H9 (cell line): ENCODE results near the gene SMAD3. TPM values are rescaled to one million over a fixed set of nuclear protein-coding genes. Genes with fewer than 3 reads are reported as not detected.

Source experiments
- DNase-seq: peaks from one replicate; pipeline ENCODE4 v3.0.0-alpha.2; 2017
- H2AFZ ChIP-seq: one replicate; pipeline ENCODE4 v1.6.1; 2013; ENCODE audit warnings: mild to moderate bottlenecking, low read length, control low read depth, moderate library complexity
- H2AK5ac ChIP-seq: 2 replicates; pipeline ENCODE4 v1.6.1; 2013; ENCODE audit warnings: low read length, control low read depth, mixed read lengths; ENCODE audit not compliant: insufficient read length
- H2BK120ac ChIP-seq: one replicate; pipeline ENCODE4 v1.6.1; 2013; ENCODE audit warnings: low read depth, mild to moderate bottlenecking, low read length, control low read depth, inconsistent platforms; ENCODE audit not compliant: poor library complexity, severe bottlenecking
- H2BK12ac ChIP-seq: 2 replicates; pipeline ENCODE4 v1.6.1; 2013; ENCODE audit warnings: low read length, control low read depth, mixed read lengths, low read depth; ENCODE audit not compliant: insufficient read length
- H2BK15ac ChIP-seq: 2 replicates; pipeline ENCODE4 v1.6.1; 2013; ENCODE audit warnings: low read depth, low read length, control low read depth
- H2BK20ac ChIP-seq: one replicate; pipeline ENCODE4 v1.6.1; 2013; ENCODE audit warnings: low read depth, mild to moderate bottlenecking, low read length, control low read depth, inconsistent platforms; ENCODE audit not compliant: poor library complexity, severe bottlenecking
- H2BK5ac ChIP-seq: 2 replicates; pipeline ENCODE4 v1.6.1; 2013; ENCODE audit warnings: low read length, control low read depth, mixed read lengths; ENCODE audit not compliant: insufficient read length
- H3K14ac ChIP-seq: 2 replicates; pipeline ENCODE4 v1.6.1; 2013; ENCODE audit warnings: low read length, control low read depth; ENCODE audit not compliant: insufficient read depth
- H3K18ac ChIP-seq: 2 replicates; pipeline ENCODE4 v1.6.1; 2013; ENCODE audit warnings: low read depth, mild to moderate bottlenecking, mixed read lengths, low read length, control low read depth; ENCODE audit not compliant: insufficient read length
- H3K23ac ChIP-seq: 2 replicates; pipeline ENCODE4 v1.6.1; 2013; ENCODE audit warnings: low read length, control low read depth, mixed read lengths, low read depth; ENCODE audit not compliant: insufficient read length
- H3K23me2 ChIP-seq: 2 replicates; pipeline ENCODE4 v1.6.1; 2013; ENCODE audit warnings: low read depth, mild to moderate bottlenecking, mixed read lengths, low read length, control low read depth; ENCODE audit not compliant: insufficient read length, poor library complexity, severe bottlenecking
- H3K27ac ChIP-seq: 2 replicates; pipeline ENCODE4 v1.5.1; 2013; ENCODE audit warnings: low read length, control low read depth, mixed read lengths, low read depth; ENCODE audit not compliant: insufficient read length
- H3K27me3 ChIP-seq: 2 replicates; pipeline ENCODE4 v1.6.1; 2013; ENCODE audit warnings: low read length, control low read depth, inconsistent platforms; ENCODE audit not compliant: insufficient read depth
- H3K4ac ChIP-seq: 2 replicates; pipeline ENCODE4 v1.6.1; 2013; ENCODE audit warnings: low read depth, mild to moderate bottlenecking, control low read depth, inconsistent platforms, low read length, moderate library complexity
- H3K4me1 ChIP-seq: 2 replicates; pipeline ENCODE4 v1.6.1; 2013; ENCODE audit warnings: low read length, control low read depth, inconsistent platforms; ENCODE audit not compliant: insufficient read depth
- H3K4me2 ChIP-seq: 2 replicates; pipeline ENCODE4 v1.6.1; 2013; ENCODE audit warnings: low read length, control low read depth, mixed read lengths; ENCODE audit not compliant: insufficient read length, insufficient read depth
- H3K56ac ChIP-seq: 2 replicates; pipeline ENCODE4 v1.6.1; 2013; ENCODE audit warnings: low read depth, mild to moderate bottlenecking, mixed read lengths, low read length, control low read depth; ENCODE audit not compliant: insufficient read length
- H3K79me1 ChIP-seq: 2 replicates; pipeline ENCODE4 v1.6.1; 2013; ENCODE audit warnings: low read depth, mild to moderate bottlenecking, moderate library complexity, low read length, control low read depth, inconsistent platforms; ENCODE audit not compliant: insufficient read depth, poor library complexity, severe bottlenecking
- H3K79me2 ChIP-seq: 2 replicates; pipeline ENCODE4 v1.6.1; 2013; ENCODE audit warnings: low read length, control low read depth, inconsistent platforms; ENCODE audit not compliant: insufficient read depth
- H3K9ac ChIP-seq: 2 replicates; pipeline ENCODE4 v1.6.1; 2013; ENCODE audit warnings: low read length, control low read depth, mixed read lengths; ENCODE audit not compliant: insufficient read length; ENCODE audit errors: extremely low read depth
- H3K9me3 ChIP-seq: one replicate; pipeline ENCODE4 v1.6.1; 2013; ENCODE audit warnings: low read depth, low read length, inconsistent platforms; ENCODE audit not compliant: control insufficient read depth
- H3T11ph ChIP-seq: one replicate; pipeline ENCODE4 v1.6.1; 2013; ENCODE audit warnings: mild to moderate bottlenecking, low read length, control low read depth, inconsistent platforms
- H4K20me1 ChIP-seq: one replicate; pipeline ENCODE4 v1.6.1; 2013; ENCODE audit not compliant: control insufficient read depth, insufficient read length, insufficient read depth
- H4K5ac ChIP-seq: 2 replicates; pipeline ENCODE4 v1.6.1; 2013; ENCODE audit warnings: low read depth, mild to moderate bottlenecking, mixed read lengths, low read length, control low read depth; ENCODE audit not compliant: insufficient read length
- H4K8ac ChIP-seq: replicated peaks from 2 replicates; pipeline ENCODE4 v1.6.1; 2013; ENCODE audit warnings: low read length, control low read depth, mixed read lengths, low read depth; ENCODE audit not compliant: insufficient read length
- H4K91ac ChIP-seq: 2 replicates; pipeline ENCODE4 v1.6.1; 2013; ENCODE audit warnings: low read depth, mild to moderate bottlenecking, moderate library complexity, mixed read lengths, low read length, control low read depth; ENCODE audit not compliant: insufficient read length
- H3K27ac Mint-ChIP-seq, 3 experiments: 2 replicates in 2 of 3; 3 replicates in 1 of 3; pipeline ENCODE4 v1.8.0; 2020 to 2021; ENCODE audit warnings: mixed read lengths in 3 of 3, mild to moderate bottlenecking in 1 of 3, moderate library complexity in 1 of 3
- H3K27me3 Mint-ChIP-seq: 2 replicates; pipeline ENCODE4 v1.8.0; 2021; ENCODE audit warnings: low read depth, mild to moderate bottlenecking, moderate library complexity, mixed read lengths
- H3K36me3 Mint-ChIP-seq, 3 experiments: 2 replicates in 2 of 3; 3 replicates in 1 of 3; pipeline ENCODE4 v1.8.0; 2020 to 2021; ENCODE audit warnings: low read depth in 3 of 3, mixed read lengths in 3 of 3; ENCODE audit not compliant: insufficient read depth in 1 of 3
- H3K4me1 Mint-ChIP-seq, 2 experiments: 2 replicates each; pipeline ENCODE4 v1.8.0; 2020; ENCODE audit warnings: mixed read lengths in 2 of 2
- H3K4me3 Mint-ChIP-seq, 2 experiments: 2 replicates in 1 of 2; 3 replicates in 1 of 2; pipeline ENCODE4 v1.8.0; 2020 to 2021; ENCODE audit warnings: mild to moderate bottlenecking in 2 of 2, mixed read lengths in 2 of 2, moderate library complexity in 1 of 2
- H3K9me3 Mint-ChIP-seq, 2 experiments: 2 replicates in 1 of 2; 3 replicates in 1 of 2; pipeline ENCODE4 v1.8.0; 2020; ENCODE audit warnings: mild to moderate bottlenecking in 2 of 2, mixed read lengths in 2 of 2, moderate library complexity in 1 of 2
- CTCF ChIP-seq: fragments of 200-600 bp; sonication (generic); conservative IDR thresholded peaks from 3 replicates; pipeline ENCODE4 v1.8.0; 2021; ENCODE audit warnings: antibody characterized with exemption, mild to moderate bottlenecking
- WGBS: extraction: QIAGEN DNeasy Blood & Tissue Kit; methylation state at CpG from one replicate; pipeline ENCODE4 v1.1.7; 2013; ENCODE audit warnings: missing lambda C conversion rate, low lambda C conversion rate, mixed read lengths; ENCODE audit not compliant: insufficient read length; ENCODE audit errors: extremely low coverage; 5-methylcytosine and 5-hydroxymethylcytosine counted together
- total RNA-seq: library from RNA; stranded (reverse); gene quantifications from 2 replicates; pipeline ENCODE4 v1.2.1, GENCODE V29; 2021

The SMAD3 gene
- total RNA-seq, 1 experiment from 2014 or later = 26.7 TPM

DNA sequence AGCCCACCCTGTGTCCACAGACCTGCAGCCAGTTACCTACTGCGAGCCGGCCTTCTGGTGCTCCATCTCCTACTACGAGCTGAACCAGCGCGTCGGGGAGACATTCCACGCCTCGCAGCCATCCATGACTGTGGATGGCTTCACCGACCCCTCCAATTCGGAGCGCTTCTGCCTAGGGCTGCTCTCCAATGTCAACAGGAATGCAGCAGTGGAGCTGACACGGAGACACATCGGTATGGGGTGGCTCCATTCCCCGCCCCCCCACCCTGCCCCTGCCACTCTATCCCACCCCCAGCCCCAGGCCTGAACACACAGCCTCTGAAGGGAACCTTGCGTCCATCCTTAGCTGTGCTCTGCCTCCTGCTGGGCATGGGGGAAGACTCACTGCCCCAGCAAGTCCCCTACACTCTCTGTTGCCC is 115.8 kb downstream of the SMAD3 start:
- no peak overlapping the region for H3K27ac Mint-ChIP-seq
- peak; percentile 21; the same call in 2 of the 3 replicates for TF ChIP-seq CTCF
- DNase-seq = peak; percentile 27
- Histone ChIP-seq H3K9me3 (no peaks in the 10 kb centered on the region), H3K4ac (no peak overlapping the region), H3K79me2 (no peaks in the 10 kb centered on the region), H4K8ac (no peak overlapping the region), H2BK15ac (no peak overlapping the region), H3T11ph (no peak overlapping the region), H2BK12ac (no peak overlapping the region), H2AK5ac (no peak overlapping the region), H4K20me1 (no peaks in the 10 kb centered on the region), H3K23ac (no peak overlapping the region), H4K91ac (no peak overlapping the region), H3K9ac (no peak overlapping the region), H3K4me1 (peaks cover 3% of the 10 kb centered on the region; the same call in 1 of the 2 replicates), H2BK20ac (no peak overlapping the region), H3K4me2 (no peak overlapping the region), H3K18ac (no peak overlapping the region), H4K5ac (no peak overlapping the region), H3K14ac (no peak overlapping the region), H2AFZ (no peak overlapping the region), H3K27ac (no peak overlapping the region), H3K79me1 (no peaks in the 10 kb centered on the region), H3K56ac (no peak overlapping the region), H3K23me2 (no peaks in the 10 kb centered on the region), H2BK120ac (no peak overlapping the region), H3K27me3 (no peaks in the 10 kb centered on the region), H2BK5ac (no peak overlapping the region)
- H3K4me1 Mint-ChIP-seq = peaks cover 15 to 17% of the 10 kb centered on the region in 2 experiments
- H3K27me3 Mint-ChIP-seq = no peaks in the 10 kb centered on the region
- no CpG with 5 or more reads among the region's 15 CpGs for WGBS
- H3K4me3 Mint-ChIP-seq = no peak overlapping the region
- H3K9me3 Mint-ChIP-seq = no peaks in the 10 kb centered on the region
- peaks cover 0 to 49% (median 2%) of the 10 kb centered on the region in 3 experiments; a peak in 4 of 7 replicates for H3K36me3 Mint-ChIP-seq
